NT2/D1 (cell line): Measurements from ENCODE around the gene B3GALNT1.

Source experiments
- YY1 ChIP-seq: IDR thresholded peaks from 2 replicates; pipeline ENCODE4 v1.6.1; 2011; ENCODE audit not compliant: insufficient read length, insufficient read depth
- ZNF274 ChIP-seq: IDR thresholded peaks from 2 replicates; pipeline ENCODE4 v1.6.1; 2011; ENCODE audit warnings: mild to moderate bottlenecking, low read depth, low read length

DNA sequence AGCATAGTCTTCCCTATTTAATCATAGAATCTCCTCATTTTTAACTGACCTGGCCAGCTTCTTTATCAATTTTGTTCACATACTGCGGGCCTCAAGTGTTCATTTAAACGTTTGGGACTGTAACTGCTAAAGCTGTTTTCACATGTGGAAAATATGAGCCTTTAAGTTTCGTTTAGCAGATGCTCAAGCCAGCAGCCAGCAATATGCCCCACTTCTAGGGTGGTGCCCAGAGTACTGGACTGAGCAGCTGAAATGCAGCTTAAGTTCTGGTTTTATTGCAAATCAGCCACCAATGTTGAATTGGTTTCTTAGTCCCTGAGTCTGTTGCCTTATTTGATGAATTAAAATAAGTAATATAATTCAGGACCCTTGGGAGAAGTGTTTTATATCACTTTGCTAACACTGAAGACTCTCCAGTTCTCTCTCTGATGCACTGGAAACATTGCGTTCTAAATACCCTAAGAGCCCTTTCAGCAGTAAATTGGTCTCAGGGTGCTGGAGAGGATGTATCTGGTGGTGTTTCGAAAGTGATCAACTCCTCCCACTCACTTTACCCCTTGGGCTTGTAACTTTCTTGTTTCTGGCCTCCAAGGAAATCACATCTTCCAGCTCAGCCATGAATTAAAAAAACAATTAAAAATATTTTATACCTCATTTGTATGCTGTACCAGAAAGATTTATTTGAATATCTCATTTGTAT lies 61.7 kb downstream of the B3GALNT1 start:
- TF ChIP-seq ZNF274 (no peak), YY1 (no peak)
